ENCODE measurements around the gene ARHGEF25. TPM values are rescaled to one million over a fixed set of nuclear protein-coding genes. Genes with fewer than 3 reads are reported as not detected.

Gene ARHGEF25
- total and polyA plus RNA-seq, 2 of the 13 experiments (the other 11 are each of a cell fraction or from before 2014, with no cell fraction given): 11.5 to 12.5 TPM

DNA sequence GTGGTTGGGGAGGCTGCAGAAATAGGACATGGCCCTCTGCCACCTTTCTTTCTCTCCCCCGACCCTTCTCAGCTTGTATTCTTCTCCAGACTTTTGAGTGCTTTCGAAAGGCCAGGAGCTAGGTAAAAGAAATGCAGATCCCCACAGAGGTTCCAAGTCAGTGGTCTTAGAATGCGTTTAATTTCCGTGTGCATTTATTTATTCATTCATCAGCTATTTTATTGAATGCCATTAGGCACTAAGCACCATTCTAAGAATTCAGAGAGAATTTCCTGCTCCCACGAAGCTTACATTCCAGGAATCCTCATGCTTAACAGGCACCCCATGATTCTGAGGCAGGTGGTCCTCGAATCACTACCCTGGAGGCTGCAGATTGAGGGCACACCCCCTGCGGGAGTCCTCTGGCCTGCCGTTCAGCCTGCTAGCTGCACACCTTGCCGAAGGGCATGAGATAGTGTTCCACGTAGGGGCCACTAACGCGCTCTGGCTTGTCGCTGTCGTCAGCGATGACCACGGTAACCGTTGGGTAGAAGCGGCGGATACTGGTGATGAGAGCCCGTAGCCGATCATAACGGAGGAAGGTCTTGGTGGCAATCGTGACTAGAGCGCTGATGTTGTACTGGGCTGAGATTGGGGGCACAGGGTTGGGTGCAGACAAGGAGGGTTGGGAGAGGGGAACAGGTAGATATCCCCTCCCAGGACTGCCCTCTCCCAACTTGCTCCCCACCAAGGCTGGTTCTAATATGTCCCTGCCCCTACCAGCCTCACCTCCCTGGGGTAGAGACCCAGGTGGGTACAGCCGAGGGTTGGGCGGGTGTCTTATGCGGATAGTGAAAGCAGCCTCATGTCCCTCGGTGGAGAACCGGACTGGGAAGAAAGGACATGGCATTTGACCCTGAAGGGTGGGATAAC is 17.3 kb downstream of the ARHGEF25 start:
- WGBS (ENCODE audit: low lambda C conversion rate): 94% methylated on average over 29 of the region's 29 CpGs
- ATAC-seq (no peak), DNase-seq (ENCODE audit: low spot score) (no peak), FAIRE-seq (no peak)
- Histone ChIP-seq H3K36me3 (replicated peaks in 1 of 2; ENCODE audit: control insufficient read depth in 1 of 2, insufficient read depth in 2 of 2, low read length in 2 of 2) (0 out of 5 replicates have a peak, but pooled peaks cover 0 to 3% of the 10 kb centered on the region in 2 experiments), H3K27ac (ENCODE audit: extremely low read length, insufficient read depth, low read length) (no peak overlapping the region), H3K4me3 (replicated peaks in 1 of 3; ENCODE audit: insufficient read depth in 1 of 3, low read depth in 2 of 3, low read length in 3 of 3) (no peak overlapping the region), H3K4me2 (ENCODE audit: low read depth, low read length) (no peak overlapping the region), H3K27me3 (ENCODE audit: control insufficient read depth in 1 of 2, insufficient read depth in 2 of 2, low read length in 2 of 2) (peaks cover 0 to 7% of the 10 kb centered on the region in 2 experiments; a peak in 1 of 5 replicates), H3K79me2 (ENCODE audit: insufficient read depth, low read length) (no peaks in the 10 kb centered on the region), H3K9ac (ENCODE audit: insufficient read depth, low read depth, low read length) (no peak overlapping the region), H3K9me3 (ENCODE audit: low read length) (no peaks in the 10 kb centered on the region), H4K20me1 (ENCODE audit: insufficient read depth, low read length) (no peaks in the 10 kb centered on the region), H2AFZ (ENCODE audit: low read length) (no peak overlapping the region), H3K4me1 (ENCODE audit: insufficient read depth, low read length) (peaks cover 33% of the 10 kb centered on the region)
- TF ChIP-seq, protein P1, sequence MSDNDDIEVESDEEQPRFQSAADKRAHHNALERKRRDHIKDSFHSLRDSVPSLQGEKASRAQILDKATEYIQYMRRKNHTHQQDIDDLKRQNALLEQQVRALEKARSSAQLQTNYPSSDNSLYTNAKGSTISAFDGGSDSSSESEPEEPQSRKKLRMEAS (IDR thresholded peaks at IDR 0.05): no peak
- TF ChIP-seq ATAD3A (CRISPR knock-in tag; IDR thresholded peaks at IDR 0.05) (no peak), RBM39 (IDR thresholded peaks at IDR 0.05; ENCODE audit: low read depth, low read length, poor library complexity, severe bottlenecking) (no peak)
- no TSS peak for BruUV-seq (replicated peaks)
- intact Hi-C loops (cut with micrococcal nuclease; ENCODE audit: unreplicated experiment) (no loop called here), in situ Hi-C loops (cut with HindIII; ENCODE audit: extremely low pct_ligation_motif_present, low pct_unique_long_range_greater_than_20kb) (no loop called here)
- ChIA-PET POLR2A (no interaction called here), CTCF (ENCODE audit: low intra/inter-chr PET ratio, low total read pairs) (no interaction called here)

DNA sequence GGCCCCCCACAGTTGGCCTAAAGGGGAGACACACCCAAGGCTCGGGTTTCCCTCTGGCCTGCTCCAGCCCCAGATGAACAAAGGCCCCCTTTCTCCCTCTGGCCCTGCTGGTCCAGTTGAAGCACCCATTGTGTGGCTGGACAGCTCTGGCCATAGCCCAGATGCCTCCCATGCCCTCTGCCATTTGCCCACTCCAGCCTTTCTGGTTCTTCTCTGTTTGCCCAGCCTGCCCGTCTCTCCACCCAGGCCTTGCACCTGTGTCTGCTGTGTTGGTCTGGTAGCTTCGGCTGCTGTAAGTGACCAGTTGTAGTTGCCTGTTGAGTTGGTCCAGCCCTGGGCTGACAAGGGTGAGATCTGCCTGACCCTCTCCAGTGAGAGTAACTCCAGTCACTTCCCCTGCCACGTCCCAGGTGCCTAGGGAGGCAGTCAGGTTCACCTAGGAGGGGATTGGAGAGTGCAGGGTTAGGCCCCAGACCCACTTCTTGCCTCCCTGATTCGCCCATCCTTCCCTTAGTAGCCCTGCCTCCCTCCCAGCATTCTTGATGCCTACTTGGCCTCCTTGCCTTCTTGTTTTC is 18.7 kb downstream of the ARHGEF25 start:
- Histone ChIP-seq H2AFZ (ENCODE audit: low read length) (no peak overlapping the region), H4K20me1 (ENCODE audit: insufficient read depth, low read length) (no peaks in the 10 kb centered on the region), H3K9ac (ENCODE audit: insufficient read depth, low read depth, low read length) (no peak overlapping the region), H3K4me1 (ENCODE audit: insufficient read depth, low read length) (peaks cover 34% of the 10 kb centered on the region), H3K27me3 (ENCODE audit: control insufficient read depth in 1 of 2, insufficient read depth in 2 of 2, low read length in 2 of 2) (no peaks in the 10 kb centered on the region; a peak in 1 of 5 replicates), H3K79me2 (ENCODE audit: insufficient read depth, low read length) (no peaks in the 10 kb centered on the region), H3K4me2 (ENCODE audit: low read depth, low read length) (no peak overlapping the region), H3K4me3 (replicated peaks in 1 of 3; ENCODE audit: insufficient read depth in 1 of 3, low read depth in 2 of 3, low read length in 3 of 3) (no peak overlapping the region), H3K27ac (ENCODE audit: extremely low read length, insufficient read depth, low read length) (no peak overlapping the region), H3K36me3 (replicated peaks in 1 of 2; ENCODE audit: control insufficient read depth in 1 of 2, insufficient read depth in 2 of 2, low read length in 2 of 2) (0 out of 5 replicates have a peak, but pooled peaks cover 0 to 3% of the 10 kb centered on the region in 2 experiments), H3K9me3 (ENCODE audit: low read length) (no peaks in the 10 kb centered on the region)
- in situ Hi-C loops (cut with HindIII; ENCODE audit: extremely low pct_ligation_motif_present, low pct_unique_long_range_greater_than_20kb): no loop called here
- intact Hi-C loops (cut with micrococcal nuclease; ENCODE audit: unreplicated experiment): no loop called here
- BruUV-seq (replicated peaks): no TSS peak
- FAIRE-seq (no peak), DNase-seq (ENCODE audit: low spot score) (no peak), ATAC-seq (no peak)
- ChIA-PET POLR2A (interaction anchor here (1.8 kb wide), 1 partner anchor 49 kb away, joined by 5 read pairs; no protein-coding TSS in a partner anchor), CTCF (ENCODE audit: low intra/inter-chr PET ratio, low total read pairs) (no interaction called here)
- WGBS (ENCODE audit: low lambda C conversion rate): 86% methylated on average over 3 of the region's 5 CpGs
- TF ChIP-seq DR1 (CRISPR knock-in tag; IDR thresholded peaks at IDR 0.05) (no peak), HNRNPL (IDR thresholded peaks at IDR 0.05; ENCODE audit: low read depth, low read length) (peak; percentile 77), HMG20A (CRISPR knock-in tag; IDR thresholded peaks at IDR 0.05; ENCODE audit: borderline replicate concordance) (no peak), SMAD1 (CRISPR knock-in tag; IDR thresholded peaks at IDR 0.05; ENCODE audit: borderline replicate concordance, low read depth) (no peak)
- TF ChIP-seq, protein P2, sequence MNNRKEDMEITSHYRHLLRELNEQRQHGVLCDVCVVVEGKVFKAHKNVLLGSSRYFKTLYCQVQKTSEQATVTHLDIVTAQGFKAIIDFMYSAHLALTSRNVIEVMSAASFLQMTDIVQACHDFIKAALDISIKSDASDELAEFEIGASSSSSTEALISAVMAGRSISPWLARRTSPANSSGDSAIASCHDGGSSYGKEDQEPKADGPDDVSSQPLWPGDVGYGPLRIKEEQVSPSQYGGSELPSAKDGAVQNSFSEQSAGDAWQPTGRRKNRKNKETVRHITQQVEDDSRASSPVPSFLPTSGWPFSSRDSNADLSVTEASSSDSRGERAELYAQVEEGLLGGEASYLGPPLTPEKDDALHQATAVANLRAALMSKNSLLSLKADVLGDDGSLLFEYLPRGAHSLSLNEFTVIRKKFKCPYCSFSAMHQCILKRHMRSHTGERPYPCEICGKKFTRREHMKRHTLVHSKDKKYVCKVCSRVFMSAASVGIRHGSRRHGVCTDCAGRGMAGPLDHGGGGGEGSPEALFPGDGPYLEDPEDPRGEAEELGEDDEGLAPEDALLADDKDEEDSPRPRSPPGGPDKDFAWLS (CRISPR knock-in tag; IDR thresholded peaks at IDR 0.05; ENCODE audit: borderline replicate concordance): no peak
- TF ChIP-seq, protein P3, sequence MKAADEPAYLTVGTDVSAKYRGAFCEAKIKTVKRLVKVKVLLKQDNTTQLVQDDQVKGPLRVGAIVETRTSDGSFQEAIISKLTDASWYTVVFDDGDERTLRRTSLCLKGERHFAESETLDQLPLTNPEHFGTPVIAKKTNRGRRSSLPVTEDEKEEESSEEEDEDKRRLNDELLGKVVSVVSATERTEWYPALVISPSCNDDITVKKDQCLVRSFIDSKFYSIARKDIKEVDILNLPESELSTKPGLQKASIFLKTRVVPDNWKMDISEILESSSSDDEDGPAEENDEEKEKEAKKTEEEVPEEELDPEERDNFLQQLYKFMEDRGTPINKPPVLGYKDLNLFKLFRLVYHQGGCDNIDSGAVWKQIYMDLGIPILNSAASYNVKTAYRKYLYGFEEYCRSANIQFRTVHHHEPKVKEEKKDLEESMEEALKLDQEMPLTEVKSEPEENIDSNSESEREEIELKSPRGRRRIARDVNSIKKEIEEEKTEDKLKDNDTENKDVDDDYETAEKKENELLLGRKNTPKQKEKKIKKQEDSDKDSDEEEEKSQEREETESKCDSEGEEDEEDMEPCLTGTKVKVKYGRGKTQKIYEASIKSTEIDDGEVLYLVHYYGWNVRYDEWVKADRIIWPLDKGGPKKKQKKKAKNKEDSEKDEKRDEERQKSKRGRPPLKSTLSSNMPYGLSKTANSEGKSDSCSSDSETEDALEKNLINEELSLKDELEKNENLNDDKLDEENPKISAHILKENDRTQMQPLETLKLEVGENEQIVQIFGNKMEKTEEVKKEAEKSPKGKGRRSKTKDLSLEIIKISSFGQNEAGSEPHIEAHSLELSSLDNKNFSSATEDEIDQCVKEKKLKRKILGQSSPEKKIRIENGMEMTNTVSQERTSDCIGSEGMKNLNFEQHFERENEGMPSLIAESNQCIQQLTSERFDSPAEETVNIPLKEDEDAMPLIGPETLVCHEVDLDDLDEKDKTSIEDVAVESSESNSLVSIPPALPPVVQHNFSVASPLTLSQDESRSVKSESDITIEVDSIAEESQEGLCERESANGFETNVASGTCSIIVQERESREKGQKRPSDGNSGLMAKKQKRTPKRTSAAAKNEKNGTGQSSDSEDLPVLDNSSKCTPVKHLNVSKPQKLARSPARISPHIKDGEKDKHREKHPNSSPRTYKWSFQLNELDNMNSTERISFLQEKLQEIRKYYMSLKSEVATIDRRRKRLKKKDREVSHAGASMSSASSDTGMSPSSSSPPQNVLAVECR (CRISPR knock-in tag; IDR thresholded peaks at IDR 0.05; ENCODE audit: borderline replicate concordance): no peak
